HEK293 (cell line): Measurements from ENCODE around the gene COQ3.

ENCODE experiments used
- CTCF ChIP-seq: fragments of 450-650 bp; formaldehyde crosslinking; IDR thresholded peaks from 2 replicates; pipeline ENCODE4 v1.5.1; 2016; ENCODE audit warnings: missing biosample characterization, missing genetic modification characterization
- GLIS1 ChIP-seq: fragments of 450-650 bp; formaldehyde crosslinking; IDR thresholded peaks from 2 replicates; pipeline ENCODE4 v1.5.1; 2016; ENCODE audit warnings: missing biosample characterization, missing genetic modification characterization
- HOXC10 ChIP-seq: sonication (generic); formaldehyde crosslinking; IDR thresholded peaks from 2 replicates; pipeline ENCODE4 v1.8.1; 2023; ENCODE audit warnings: mild to moderate bottlenecking, missing genetic modification reagents
- WT1 ChIP-seq: fragments of 450-650 bp; formaldehyde crosslinking; IDR thresholded peaks from 2 replicates; pipeline ENCODE4 v1.5.1; 2016; ENCODE audit warnings: missing biosample characterization, missing genetic modification characterization
- ZFP3 ChIP-seq: fragments of 450-650 bp; formaldehyde crosslinking; IDR thresholded peaks from 2 replicates; pipeline ENCODE4 v1.5.1; 2016; ENCODE audit warnings: low read depth, missing biosample characterization, missing genetic modification characterization
- ZNF223 ChIP-seq: fragments of 450-650 bp; formaldehyde crosslinking; IDR thresholded peaks from 2 replicates; pipeline ENCODE4 v1.5.1; 2016; ENCODE audit warnings: missing biosample characterization, missing genetic modification characterization
- ZNF280D ChIP-seq: fragments of 450-650 bp; formaldehyde crosslinking; IDR thresholded peaks from 2 replicates; pipeline ENCODE4 v1.5.1; 2016; ENCODE audit warnings: missing biosample characterization, missing genetic modification characterization
- ZNF530 ChIP-seq: fragments of 450-650 bp; formaldehyde crosslinking; IDR thresholded peaks from 2 replicates; pipeline ENCODE4 v1.5.1; 2016; ENCODE audit warnings: low read depth, missing biosample characterization, missing genetic modification characterization
- TF ChIP-seq, protein P1 (sequence below): fragments of 450-650 bp; formaldehyde crosslinking; IDR thresholded peaks from 2 replicates; pipeline ENCODE4 v1.5.1; 2017; ENCODE audit warnings: missing biosample characterization, missing genetic modification characterization
- TF ChIP-seq, protein P2 (sequence below): fragments of 450-650 bp; formaldehyde crosslinking; IDR thresholded peaks from 2 replicates; pipeline ENCODE4 v1.5.1; 2016; ENCODE audit warnings: missing biosample characterization, missing genetic modification characterization

- TF ChIP-seq ZFP3 (tag by site-specific recombination) (no peak), CTCF (tag by site-specific recombination) (no peak), ZNF280D (tag by site-specific recombination) (no peak), ZNF223 (tag by site-specific recombination) (no peak), ZNF530 (no peak), WT1 (tag by site-specific recombination) (no peak), HOXC10 (no peak), GLIS1 (tag by site-specific recombination) (no peak)
- TF ChIP-seq, protein P1, sequence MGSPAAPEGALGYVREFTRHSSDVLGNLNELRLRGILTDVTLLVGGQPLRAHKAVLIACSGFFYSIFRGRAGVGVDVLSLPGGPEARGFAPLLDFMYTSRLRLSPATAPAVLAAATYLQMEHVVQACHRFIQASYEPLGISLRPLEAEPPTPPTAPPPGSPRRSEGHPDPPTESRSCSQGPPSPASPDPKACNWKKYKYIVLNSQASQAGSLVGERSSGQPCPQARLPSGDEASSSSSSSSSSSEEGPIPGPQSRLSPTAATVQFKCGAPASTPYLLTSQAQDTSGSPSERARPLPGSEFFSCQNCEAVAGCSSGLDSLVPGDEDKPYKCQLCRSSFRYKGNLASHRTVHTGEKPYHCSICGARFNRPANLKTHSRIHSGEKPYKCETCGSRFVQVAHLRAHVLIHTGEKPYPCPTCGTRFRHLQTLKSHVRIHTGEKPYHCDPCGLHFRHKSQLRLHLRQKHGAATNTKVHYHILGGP, result no peak
- TF ChIP-seq, protein P2, sequence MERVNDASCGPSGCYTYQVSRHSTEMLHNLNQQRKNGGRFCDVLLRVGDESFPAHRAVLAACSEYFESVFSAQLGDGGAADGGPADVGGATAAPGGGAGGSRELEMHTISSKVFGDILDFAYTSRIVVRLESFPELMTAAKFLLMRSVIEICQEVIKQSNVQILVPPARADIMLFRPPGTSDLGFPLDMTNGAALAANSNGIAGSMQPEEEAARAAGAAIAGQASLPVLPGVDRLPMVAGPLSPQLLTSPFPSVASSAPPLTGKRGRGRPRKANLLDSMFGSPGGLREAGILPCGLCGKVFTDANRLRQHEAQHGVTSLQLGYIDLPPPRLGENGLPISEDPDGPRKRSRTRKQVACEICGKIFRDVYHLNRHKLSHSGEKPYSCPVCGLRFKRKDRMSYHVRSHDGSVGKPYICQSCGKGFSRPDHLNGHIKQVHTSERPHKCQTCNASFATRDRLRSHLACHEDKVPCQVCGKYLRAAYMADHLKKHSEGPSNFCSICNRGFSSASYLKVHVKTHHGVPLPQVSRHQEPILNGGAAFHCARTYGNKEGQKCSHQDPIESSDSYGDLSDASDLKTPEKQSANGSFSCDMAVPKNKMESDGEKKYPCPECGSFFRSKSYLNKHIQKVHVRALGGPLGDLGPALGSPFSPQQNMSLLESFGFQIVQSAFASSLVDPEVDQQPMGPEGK (tag by site-specific recombination), result no peak
Observed at GRCh38 chr6:99331531-99331930, 62.5 kb downstream of the COQ3 start.
